Sigmoid colon (tissue), 7 donors: ENCODE data around the gene ITPK1. TPM values are rescaled to one million over a fixed set of nuclear protein-coding genes. Genes with fewer than 3 reads are reported as not detected.

ENCODE experiments used
- DNase-seq: peaks from one replicate; pipeline ENCODE4 v3.0.0-alpha.2; 2019
- H3K27ac ChIP-seq, 4 donors: fragments of 200-600 bp; sonication (generic); one replicate each; pipeline ENCODE4 v1.5.1; 2016 to 2019; ENCODE audit warnings: mild to moderate bottlenecking in 1 of 4
- H3K27me3 ChIP-seq, 3 donors: fragments of 200-600 bp; sonication (generic); one replicate each; pipeline ENCODE4 v1.5.1; 2019; ENCODE audit warnings: mild to moderate bottlenecking in 1 of 3
- H3K36me3 ChIP-seq, 4 donors: fragments of 200-600 bp; sonication (generic); one replicate each; pipeline ENCODE4 v1.5.1; 2016 to 2019
- H3K4me1 ChIP-seq, 4 donors: fragments of 200-600 bp; sonication (generic); one replicate each; pipeline ENCODE4 v1.5.1; 2017 to 2019
- H3K4me3 ChIP-seq, 4 donors: fragments of 200-600 bp; sonication (generic); one replicate each; pipeline ENCODE4 v1.5.1; 2017 to 2019; ENCODE audit warnings: mild to moderate bottlenecking in 2 of 4, moderate library complexity in 1 of 4
- H3K9me3 ChIP-seq, 4 donors: fragments of 200-600 bp in 3 of 4; sonication (generic) in 3 of 4; one replicate each; pipeline versions ENCODE4 v1.5.1 to v1.6.1; 2013 to 2019
- CTCF ChIP-seq, 4 experiments: fragments of 450-650 bp in 3 of 4; fragments of 200-600 bp in 1 of 4; IDR thresholded peaks; one replicate each; pipeline ENCODE4 v1.5.1; 2016 to 2019; ENCODE audit warnings: antibody characterized with exemption in 4 of 4, mild to moderate bottlenecking in 3 of 4, moderate library complexity in 2 of 4
- EP300 ChIP-seq, 4 donors: sonication (generic); formaldehyde crosslinking; IDR thresholded peaks; one replicate each; pipeline ENCODE4 v1.6.1; 2017; ENCODE audit warnings: antibody characterized with exemption in 4 of 4
- POLR2A ChIP-seq, 2 donors: fragments of 450-650 bp; IDR thresholded peaks; one replicate each; pipeline ENCODE4 v1.6.1; 2016; ENCODE audit warnings: antibody characterized with exemption in 2 of 2, mild to moderate bottlenecking in 2 of 2, moderate library complexity in 2 of 2
- POLR2AphosphoS5 ChIP-seq, 4 donors: sonication (generic); formaldehyde crosslinking; IDR thresholded peaks; one replicate each; pipeline ENCODE4 v1.6.1; 2017; ENCODE audit warnings: antibody characterized with exemption in 4 of 4
- WGBS, 2 donors: extraction: QIAGEN DNeasy Blood & Tissue Kit; methylation state at CpG; one replicate each; pipeline ENCODE4 v1.1.7; 2013; 5-methylcytosine and 5-hydroxymethylcytosine counted together
- intact Hi-C: fragments of 100-400 bp; cut with DNase I; formaldehyde crosslinking; loops from one replicate; pipeline ENCODE4 v1.15.1; 2023
- polyA plus RNA-seq, 3 donors: library from polyadenylated mRNA; stranded (reverse); fragments of 200-250 nt; gene quantifications; one replicate each; pipeline ENCODE4 v1.2.3, GENCODE V29; 2013
- total RNA-seq, 4 donors: library from RNA; depleted of rRNA; stranded (reverse); fragments of >200 nt; gene quantifications; one replicate each; pipeline ENCODE4 v1.1.0, GENCODE V29; 2016
- donor health status: healthy with polysubstance abuse.
- donor health status: Bipolar disorder and iron deficiency.
- donor health status: healthy.

The ITPK1 gene
- total and polyA plus RNA-seq, 7 donors, result 39.8 to 75.4 (median 61.8) TPM

DNA sequence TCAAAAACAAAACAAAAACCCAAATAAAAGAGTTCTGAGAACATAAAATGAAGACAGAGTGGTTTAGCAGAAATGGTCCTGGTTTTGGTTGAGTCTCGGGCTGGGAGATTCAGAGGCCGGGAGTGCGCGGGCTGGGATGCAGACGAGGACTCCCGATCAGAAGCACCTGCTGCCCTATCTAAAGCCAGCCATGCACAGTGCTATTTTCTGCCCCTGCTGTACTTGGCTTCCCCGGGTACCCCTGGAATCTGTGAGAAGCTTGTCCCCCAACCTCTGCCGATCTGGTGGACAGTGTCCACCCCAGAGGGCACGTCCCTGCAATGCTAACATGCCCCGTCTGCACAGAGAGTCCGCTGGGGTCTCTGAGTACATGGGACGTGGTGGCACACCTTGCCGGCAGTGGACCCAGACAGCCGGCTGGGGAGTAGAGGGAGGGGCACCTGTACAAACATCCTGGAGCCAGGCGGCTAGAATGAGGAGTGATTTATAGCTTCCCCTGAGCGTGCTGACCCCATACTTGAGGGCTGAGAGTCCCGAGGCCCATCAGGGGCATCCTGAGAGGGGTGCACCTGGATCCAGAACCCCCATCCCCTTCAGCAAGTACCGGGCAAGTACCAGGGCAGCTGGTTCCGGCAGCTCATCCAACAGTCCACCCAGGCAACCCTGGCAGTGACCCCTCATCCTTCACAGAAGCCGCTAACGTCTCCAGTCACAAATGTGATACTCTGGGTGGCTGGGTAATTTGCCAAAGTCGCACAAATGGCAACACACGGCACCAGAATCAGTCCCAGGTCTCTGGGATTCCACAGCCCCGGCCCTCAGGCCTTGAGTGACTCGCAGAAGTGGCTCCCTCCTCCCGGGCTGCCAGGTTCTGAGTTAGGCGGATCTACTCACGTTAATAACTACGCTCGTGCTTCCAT lies 155.7 kb downstream of the ITPK1 start:
- Histone ChIP-seq H3K27me3 (no peaks in the 10 kb centered on the region), H3K4me1 (peaks cover 0 to 43% (median 27%) of the 10 kb centered on the region in 4 donors), H3K36me3 (peaks cover 17 to 47% (median 20%) of the 10 kb centered on the region in 4 donors), H3K9me3 (no peaks in the 10 kb centered on the region), H3K4me3 (no peak overlapping the region), H3K27ac (peak overlapping the region in 2 of 4 donors; percentile 22 to 34)
- TF ChIP-seq POLR2A (IDR thresholded peaks at IDR 0.05) (no peak), CTCF (IDR thresholded peaks at IDR 0.05) (no peak), EP300 (IDR thresholded peaks at IDR 0.05) (no peak), POLR2AphosphoS5 (IDR thresholded peaks at IDR 0.05) (no peak)
- DNase-seq, result no peak
- WGBS, 2 donors, result 83 to 88% methylated on average over 30 of the region's 30 CpGs
- intact Hi-C loops, result no loop called here

DNA sequence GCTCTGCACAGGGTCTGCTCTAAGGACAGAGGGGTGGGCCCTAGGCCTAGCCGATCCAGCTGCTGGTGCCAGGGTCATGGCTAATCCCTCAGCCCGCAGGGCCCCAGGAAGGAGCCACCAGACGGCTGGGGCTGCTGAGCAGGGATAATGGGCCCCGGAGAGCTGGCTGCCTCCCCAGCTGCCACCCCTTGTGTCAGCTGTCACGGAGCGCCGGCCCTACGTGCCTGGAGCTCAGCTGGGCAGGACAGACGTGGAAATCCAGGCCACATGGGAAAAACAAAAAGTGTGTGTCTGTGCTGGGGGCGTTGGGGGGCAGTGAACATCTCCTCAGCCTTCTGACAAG lies 156.6 kb downstream of the ITPK1 start:
- DNase-seq, result no peak
- H3K4me3 ChIP-seq, result no peak overlapping the region
- intact Hi-C loops, result no loop called here
- no peak for TF ChIP-seq POLR2AphosphoS5 (IDR thresholded peaks at IDR 0.05)
- no peak for TF ChIP-seq CTCF (IDR thresholded peaks at IDR 0.05)
- TF ChIP-seq POLR2A (IDR thresholded peaks at IDR 0.05), result no peak
- TF ChIP-seq EP300 (IDR thresholded peaks at IDR 0.05), result no peak
- WGBS, 2 donors, result 85 to 91% methylated on average over 10 of the region's 10 CpGs
- H3K27me3 ChIP-seq, result no peaks in the 10 kb centered on the region
- peaks cover 17 to 54% (median 20%) of the 10 kb centered on the region in 4 donors for H3K36me3 ChIP-seq
- H3K27ac ChIP-seq, result peak overlapping the region in 3 of 4 donors; percentile 17 to 34 (median 32)
- H3K9me3 ChIP-seq, result no peaks in the 10 kb centered on the region
- peaks cover 0 to 34% (median 18%) of the 10 kb centered on the region in 4 donors for H3K4me1 ChIP-seq

DNA sequence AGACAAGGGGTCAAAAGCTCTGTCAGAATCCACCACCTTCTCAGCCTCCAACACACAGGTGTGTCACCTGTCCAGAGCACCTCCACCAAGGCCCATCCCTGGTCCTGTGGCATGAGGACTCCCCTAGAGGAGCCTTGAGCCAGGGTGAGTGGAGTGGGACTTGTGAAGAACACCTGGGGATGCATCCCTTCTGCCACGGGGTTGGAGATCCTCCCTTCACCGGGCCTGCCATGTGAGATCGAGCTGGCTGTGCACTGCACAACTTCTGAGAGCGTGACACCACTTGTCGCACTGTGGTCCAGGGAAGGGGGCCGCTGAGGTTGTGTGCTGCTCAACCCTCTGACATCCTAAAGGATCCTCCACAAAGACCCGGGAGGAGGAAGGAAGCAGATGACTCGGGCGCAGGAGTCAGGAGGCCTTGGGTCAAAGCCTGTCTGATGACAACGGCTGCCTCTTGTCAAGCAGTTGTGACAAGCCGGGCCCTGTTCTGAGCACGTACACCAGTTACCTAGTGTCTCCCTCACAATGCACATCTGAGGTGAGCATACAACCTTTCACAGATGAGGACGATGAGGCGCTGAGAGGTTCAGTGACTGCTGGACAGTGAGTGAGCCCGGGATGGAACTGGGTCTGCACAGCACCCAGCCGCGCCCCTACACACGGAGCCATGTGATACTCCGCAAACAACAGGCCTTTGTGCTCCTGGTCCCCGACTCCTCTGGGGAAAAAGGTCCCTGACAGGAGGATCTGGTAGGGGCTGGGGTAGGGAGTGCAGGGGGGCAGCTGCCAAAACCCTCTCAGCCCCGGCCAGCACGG lies 157.1 kb downstream of the ITPK1 start:
- H3K36me3 ChIP-seq, result peaks cover 17 to 55% (median 20%) of the 10 kb centered on the region in 4 donors
- intact Hi-C loops, result no loop called here
- TF ChIP-seq CTCF (IDR thresholded peaks at IDR 0.05), result no peak
- no peak for TF ChIP-seq POLR2A (IDR thresholded peaks at IDR 0.05)
- TF ChIP-seq EP300 (IDR thresholded peaks at IDR 0.05), result no peak
- TF ChIP-seq POLR2AphosphoS5 (IDR thresholded peaks at IDR 0.05), result no peak
- H3K4me1 ChIP-seq, result peaks cover 0 to 29% (median 12%) of the 10 kb centered on the region in 4 donors
- no peaks in the 10 kb centered on the region for H3K9me3 ChIP-seq
- H3K4me3 ChIP-seq, result no peak overlapping the region
- H3K27me3 ChIP-seq, result no peaks in the 10 kb centered on the region
- H3K27ac ChIP-seq, result peak overlapping the region in 3 of 4 donors; percentile 17 to 34 (median 32)
- no peak for DNase-seq
- WGBS, 2 donors, result 87 to 91% methylated on average over 22 of the region's 22 CpGs

DNA sequence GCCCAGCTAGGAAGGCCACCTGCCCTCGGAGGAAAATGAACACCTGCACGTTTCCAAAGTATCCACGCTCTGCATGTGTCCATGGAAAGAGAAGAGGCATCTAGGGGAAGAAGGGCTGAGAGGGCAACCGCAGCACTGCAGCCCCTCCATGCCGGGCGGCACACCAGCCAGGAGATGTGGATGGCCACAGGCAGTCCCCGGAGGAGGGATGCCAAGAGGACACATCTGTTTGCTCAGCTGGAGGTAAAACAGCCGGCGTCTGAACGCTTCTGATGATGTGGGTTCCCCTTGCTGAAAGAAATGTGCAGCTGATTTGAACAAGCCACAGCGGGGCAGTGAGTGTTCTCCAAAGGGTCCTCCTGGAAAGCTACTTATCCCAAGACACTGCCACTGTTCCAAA lies 158.8 kb downstream of the ITPK1 start:
- WGBS, 2 donors, result 85 to 87% methylated on average over 11 of the region's 11 CpGs
- H3K36me3 ChIP-seq, result peaks cover 14 to 52% (median 20%) of the 10 kb centered on the region in 4 donors
- intact Hi-C loops, result no loop called here
- no peak for DNase-seq
- no peak overlapping the region for H3K4me3 ChIP-seq
- no peak for TF ChIP-seq EP300 (IDR thresholded peaks at IDR 0.05)
- TF ChIP-seq POLR2A (IDR thresholded peaks at IDR 0.05), result no peak
- TF ChIP-seq CTCF (IDR thresholded peaks at IDR 0.05), result no peak
- TF ChIP-seq POLR2AphosphoS5 (IDR thresholded peaks at IDR 0.05), result no peak
- no peaks in the 10 kb centered on the region for H3K27me3 ChIP-seq
- no peak overlapping the region for H3K27ac ChIP-seq
- no peaks in the 10 kb centered on the region for H3K9me3 ChIP-seq
- peaks cover 0 to 18% (median 4%) of the 10 kb centered on the region in 4 donors for H3K4me1 ChIP-seq
